Upper lobe of right lung (tissue), 1 donor: ENCODE results near the gene CD63. TPM values are rescaled to one million over a fixed set of nuclear protein-coding genes. Genes with fewer than 3 reads are reported as not detected.

Experiments
- ATAC-seq: fragments of 200-7000 bp; cut with Tn5 transposase; one replicate; pipeline ENCODE4 v1.9.1; 2020; ENCODE audit warnings: mild to moderate bottlenecking, moderate library complexity
- DNase-seq: peaks from one replicate; pipeline ENCODE4 v3.0.0-alpha.2; 2020
- H3K27ac ChIP-seq: fragments of 200-600 bp; one replicate; pipeline ENCODE4 v1.8.0; 2022
- H3K27me3 ChIP-seq: fragments of 200-600 bp; one replicate; pipeline ENCODE4 v1.8.0; 2022; ENCODE audit warnings: mild to moderate bottlenecking
- H3K36me3 ChIP-seq: fragments of 200-600 bp; one replicate; pipeline ENCODE4 v1.8.0; 2022
- H3K4me1 ChIP-seq: fragments of 200-600 bp; one replicate; pipeline ENCODE4 v1.8.0; 2022
- H3K4me3 ChIP-seq: fragments of 200-600 bp; one replicate; pipeline ENCODE4 v1.8.0; 2022; ENCODE audit warnings: mild to moderate bottlenecking
- H3K9me3 ChIP-seq: fragments of 200-600 bp; one replicate; pipeline ENCODE4 v1.8.0; 2022
- CTCF ChIP-seq: fragments of 200-600 bp; IDR thresholded peaks from one replicate; pipeline ENCODE4 v1.8.0; 2022; ENCODE audit warnings: antibody characterized with exemption
- intact Hi-C: fragments of 100-400 bp; cut with DNase I; formaldehyde crosslinking; loops from one replicate; pipeline ENCODE4 v1.11.0; 2022
- total RNA-seq: library from RNA; stranded (reverse); fragmentation: NEBNext Ultra II Directional; extraction: Animal tissue kit (Norgen Biotek cat#: 25700); gene quantifications from one replicate; pipeline ENCODE4 v1.2.1, GENCODE V29; 2021
- donor health status: DM: no; HTN: yes; CAD: no; lungs with severe emphysema.

CD63 gene
- total RNA-seq, 1 donor from 2014 or later = 1,158 TPM

- Histone ChIP-seq H3K27me3 (peaks cover 11% of the 10 kb centered on the region), H3K4me1 (peaks cover 17% of the 10 kb centered on the region), H3K4me3 (peak overlapping the region; percentile 64), H3K9me3 (no peaks in the 10 kb centered on the region), H3K27ac (no peak overlapping the region), H3K36me3 (no peaks in the 10 kb centered on the region)
- DNase-seq = no peak
- TF ChIP-seq CTCF = no peak
- ATAC-seq = peak; percentile 20
- intact Hi-C loops = no loop called here
These were observed 21.6 kb downstream of the CD63 start for GRCh38 chr12:55707219-55707671.

GRCh38 chr12:55706568-55707218 is 22.1 kb downstream of the CD63 start:
- intact Hi-C loops = no loop called here
- no peak overlapping the region for H3K27ac ChIP-seq
- H3K9me3 ChIP-seq = no peaks in the 10 kb centered on the region
- peaks cover 17% of the 10 kb centered on the region for H3K4me1 ChIP-seq
- no peak for DNase-seq
- TF ChIP-seq CTCF = no peak
- H3K27me3 ChIP-seq = peaks cover 11% of the 10 kb centered on the region
- no peaks in the 10 kb centered on the region for H3K36me3 ChIP-seq
- ATAC-seq = no peak
- peak overlapping the region; percentile 64 for H3K4me3 ChIP-seq

GRCh38 chr12:55705782-55706402 is 22.9 kb downstream of the CD63 start:
- peak overlapping the region; percentile 64 for H3K4me3 ChIP-seq
- H3K9me3 ChIP-seq = no peaks in the 10 kb centered on the region
- H3K27ac ChIP-seq = no peak overlapping the region
- DNase-seq (no peak), ATAC-seq (no peak)
- H3K36me3 ChIP-seq = no peaks in the 10 kb centered on the region
- H3K27me3 ChIP-seq = peaks cover 11% of the 10 kb centered on the region
- H3K4me1 ChIP-seq = peaks cover 17% of the 10 kb centered on the region
- intact Hi-C loops = no loop called here
- TF ChIP-seq CTCF = peak; percentile 25

- Histone ChIP-seq H3K9me3 (no peaks in the 10 kb centered on the region), H3K4me3 (peak overlapping the region; percentile 64), H3K4me1 (peaks cover 17% of the 10 kb centered on the region), H3K27me3 (peaks cover 11% of the 10 kb centered on the region), H3K36me3 (no peaks in the 10 kb centered on the region), H3K27ac (no peak overlapping the region)
- TF ChIP-seq CTCF = no peak
- intact Hi-C loops = no loop called here
- DNase-seq (no peak), ATAC-seq (no peak)
These were observed 23.7 kb downstream of the CD63 start for GRCh38 chr12:55704824-55705718.

GRCh38 chr12:55703901-55704761 is 24.7 kb downstream of the CD63 start:
- no peak for ATAC-seq
- H3K36me3 ChIP-seq = no peaks in the 10 kb centered on the region
- intact Hi-C loops = no loop called here

More at GRCh38 chr12:55703901-55704761, 24.7 kb downstream of the CD63 start:
- TF ChIP-seq CTCF = no peak
- H3K4me3 ChIP-seq = no peak overlapping the region
- H3K27me3 ChIP-seq = peaks cover 11% of the 10 kb centered on the region
- DNase-seq = no peak
- peaks cover 14% of the 10 kb centered on the region for H3K4me1 ChIP-seq
- H3K9me3 ChIP-seq = no peaks in the 10 kb centered on the region
- no peak overlapping the region for H3K27ac ChIP-seq
